ENCODE measurements around the gene MSRB3. TPM values are rescaled to one million over a fixed set of nuclear protein-coding genes. Genes with fewer than 3 reads are reported as not detected.

Gene MSRB3
- total and polyA plus RNA-seq, 2 of the 8 experiments (the other 6 are each of a cell fraction or from before 2014, with no cell fraction given), result 0.32 to 1.2 TPM

DNA sequence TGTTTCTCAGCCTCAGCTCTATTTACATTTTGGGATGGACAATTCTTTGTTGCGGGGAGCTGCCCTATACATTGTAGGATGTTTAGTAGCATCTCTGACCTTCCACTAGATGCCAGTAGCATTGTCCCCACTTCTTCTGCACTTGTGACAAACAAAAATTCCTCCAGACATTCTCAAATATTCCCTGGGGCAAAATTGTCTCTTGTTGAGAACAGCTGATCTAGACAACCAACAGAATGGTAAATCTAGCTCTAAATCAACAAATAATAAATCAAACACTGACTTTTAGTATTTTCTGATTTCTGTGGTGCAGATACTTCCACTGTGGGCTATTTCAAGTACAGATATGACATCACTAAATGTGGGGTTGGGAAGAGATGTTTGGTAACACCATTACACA, 60.7 kb downstream of the MSRB3 start:
- H2BK12ac ChIP-seq (ENCODE audit: low read depth, low read length), result no peak overlapping the region
- CTCF ChIA-PET (ENCODE audit: partially characterized antibody), result interaction anchor here (0.7 kb wide), 1 partner anchor 270 kb away, joined by 3 read pairs; no protein-coding TSS in a partner anchor
- FAIRE-seq, result no peak
- TF ChIP-seq KDM5A (IDR thresholded peaks at IDR 0.05; ENCODE audit: low read length) (no peak), SP2 (IDR thresholded peaks at IDR 0.05; ENCODE audit: low read length) (no peak), CBX8 (IDR thresholded peaks at IDR 0.05; ENCODE audit: borderline replicate concordance, low read depth, low read length) (no peak), CBX5 (IDR thresholded peaks at IDR 0.05; ENCODE audit: low read depth, low read length) (no peak), KDM4A (IDR thresholded peaks at IDR 0.05; ENCODE audit: low read depth, low read length, severe bottlenecking) (no peak), SP4 (IDR thresholded peaks at IDR 0.05; ENCODE audit: low read length) (no peak), TAF1 (IDR thresholded peaks at IDR 0.05; ENCODE audit: low read depth, low read length) (no peak), CTBP2 (IDR thresholded peaks at IDR 0.05; ENCODE audit: borderline replicate concordance, insufficient read depth, insufficient read length, low read length) (no peak), NRF1 (IDR thresholded peaks at IDR 0.05; ENCODE audit: low read depth, low read length) (no peak), GTF2F1 (IDR thresholded peaks at IDR 0.05; ENCODE audit: borderline replicate concordance, low read depth, low read length) (no peak), JUND (IDR thresholded peaks at IDR 0.05; ENCODE audit: low read length) (no peak), PHF8 (conservative IDR thresholded peaks at IDR 0.05; ENCODE audit: low read depth, low read length) (no peak), POU5F1 (IDR thresholded peaks at IDR 0.05; ENCODE audit: low read depth, low read length) (no peak)
- TF ChIP-seq, protein P1, sequence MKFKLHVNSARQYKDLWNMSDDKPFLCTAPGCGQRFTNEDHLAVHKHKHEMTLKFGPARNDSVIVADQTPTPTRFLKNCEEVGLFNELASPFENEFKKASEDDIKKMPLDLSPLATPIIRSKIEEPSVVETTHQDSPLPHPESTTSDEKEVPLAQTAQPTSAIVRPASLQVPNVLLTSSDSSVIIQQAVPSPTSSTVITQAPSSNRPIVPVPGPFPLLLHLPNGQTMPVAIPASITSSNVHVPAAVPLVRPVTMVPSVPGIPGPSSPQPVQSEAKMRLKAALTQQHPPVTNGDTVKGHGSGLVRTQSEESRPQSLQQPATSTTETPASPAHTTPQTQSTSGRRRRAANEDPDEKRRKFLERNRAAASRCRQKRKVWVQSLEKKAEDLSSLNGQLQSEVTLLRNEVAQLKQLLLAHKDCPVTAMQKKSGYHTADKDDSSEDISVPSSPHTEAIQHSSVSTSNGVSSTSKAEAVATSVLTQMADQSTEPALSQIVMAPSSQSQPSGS (IDR thresholded peaks at IDR 0.05; ENCODE audit: low read length), result no peak

More for the DNA sequence above, 60.7 kb downstream of the MSRB3 start:
- Histone ChIP-seq H3K4me3 (ENCODE audit: extremely low read depth in 1 of 4, insufficient read depth in 2 of 4, low read depth in 3 of 4, low read length in 4 of 4) (no peak overlapping the region), H3K56ac (replicated peaks; ENCODE audit: insufficient read length, low read depth, low read length) (no peak overlapping the region), H3K79me2 (ENCODE audit: control insufficient read depth in 1 of 2, insufficient read depth in 2 of 2, low read length in 2 of 2) (no peaks in the 10 kb centered on the region), H4K5ac (ENCODE audit: insufficient read length, low read depth, low read length) (no peak overlapping the region), H4K20me1 (replicated peaks in 1 of 2; ENCODE audit: control insufficient read depth in 1 of 2, insufficient read depth in 2 of 2, low read length in 2 of 2) (no peaks in the 10 kb centered on the region), H2BK120ac (replicated peaks; ENCODE audit: low read depth, low read length) (no peak overlapping the region), H2BK5ac (ENCODE audit: low read depth, low read length) (no peak overlapping the region), H3K27ac (ENCODE audit: low read depth, low read length) (no peak overlapping the region), H3K36me3 (ENCODE audit: control insufficient read depth in 2 of 4, insufficient read depth in 4 of 4, low read length in 3 of 4) (no peaks in the 10 kb centered on the region), H3K4ac (replicated peaks; ENCODE audit: insufficient read length, low read depth, low read length) (no peak overlapping the region), H3K27me3 (replicated peaks in 1 of 4; ENCODE audit: control insufficient read depth in 3 of 4, extremely low read depth in 1 of 4, insufficient read depth in 3 of 4, low read length in 3 of 4) (no peaks in the 10 kb centered on the region), H3K14ac (ENCODE audit: insufficient read length) (no peak overlapping the region), H4K8ac (ENCODE audit: extremely low read depth, insufficient read depth, low read length) (no peak overlapping the region), H3K4me1 (replicated peaks in 1 of 4; ENCODE audit: control insufficient read depth in 3 of 4, insufficient read depth in 4 of 4, low read length in 3 of 4) (no peaks in the 10 kb centered on the region), H3K9ac (replicated peaks in 1 of 4; ENCODE audit: extremely low read depth in 1 of 4, low read depth in 3 of 4, low read length in 3 of 4) (no peak overlapping the region), H3K18ac (ENCODE audit: extremely low read depth, low read length) (no peak overlapping the region), H3K9me3 (ENCODE audit: insufficient read depth in 2 of 2, low read depth in 1 of 2, low read length in 1 of 2) (no peaks in the 10 kb centered on the region), H3K23ac (ENCODE audit: insufficient read length) (no peak overlapping the region), H3K4me2 (ENCODE audit: insufficient read depth in 1 of 2, low read depth in 2 of 2, low read length in 2 of 2) (no peak overlapping the region), H2AFZ (ENCODE audit: low read length) (no peak overlapping the region), H3K79me1 (ENCODE audit: low read depth, low read length) (no peaks in the 10 kb centered on the region), H4K91ac (replicated peaks; ENCODE audit: insufficient read length, low read length) (no peak overlapping the region), H2AK5ac (ENCODE audit: low read depth, low read length) (no peak overlapping the region), H3K23me2 (ENCODE audit: low read depth, low read length) (no peaks in the 10 kb centered on the region), H2BK20ac (ENCODE audit: low read length) (no peak overlapping the region), H2BK15ac (ENCODE audit: low read length) (no peak overlapping the region)
- WGBS, 2 experiments (ENCODE audit: extremely low coverage in 1 of 2, insufficient coverage in 1 of 2, insufficient read length in 1 of 2, insufficient replicate concordance in 2 of 2, low coverage in 1 of 2, low lambda C conversion rate in 2 of 2, missing lambda C conversion rate in 1 of 2), result 94% methylated on average over 1 of the region's 1 CpG; no CpG with 5 or more reads in 1 of the 2 experiments
- no peak for DNase-seq (ENCODE audit: low read depth in 1 of 2, low spot score in 2 of 2)
- POLR2A ChIA-PET (ENCODE audit: partially characterized antibody), result no interaction called here
